ENCODE data around the gene TK2.
"Not testable (repeated sequence)": the region's sequence is repeated elsewhere in the genome, so short reads cannot be mapped to it uniquely, and the experiment has no call there.

The TK2 gene

DNA sequence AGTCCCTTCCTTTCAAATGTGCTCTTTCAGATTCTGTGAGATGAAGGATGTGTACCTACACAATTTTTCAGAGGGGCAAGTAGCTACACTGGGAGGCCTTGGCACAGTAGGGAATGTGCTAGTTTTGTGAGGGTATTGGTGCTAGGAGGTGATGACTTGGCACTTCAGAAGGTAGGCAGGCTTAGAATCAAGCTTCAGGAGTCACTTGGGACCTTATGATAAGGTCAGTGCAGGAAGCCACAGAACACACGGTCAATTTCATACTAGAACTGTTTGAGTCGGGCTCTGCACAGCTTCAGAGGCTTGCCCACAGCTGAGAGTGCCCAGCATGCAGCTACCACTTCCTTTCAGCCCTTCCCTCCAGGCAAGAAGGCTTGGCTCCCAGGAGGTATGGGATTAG, 22.4 kb upstream of the TK2 start:
- no peak for DNase-seq (ENCODE audit: low read depth)

GRCh38 chr16:66569827-66570405, 20.0 kb upstream of the TK2 start:
- no peak for DNase-seq (ENCODE audit: low read depth)

DNA sequence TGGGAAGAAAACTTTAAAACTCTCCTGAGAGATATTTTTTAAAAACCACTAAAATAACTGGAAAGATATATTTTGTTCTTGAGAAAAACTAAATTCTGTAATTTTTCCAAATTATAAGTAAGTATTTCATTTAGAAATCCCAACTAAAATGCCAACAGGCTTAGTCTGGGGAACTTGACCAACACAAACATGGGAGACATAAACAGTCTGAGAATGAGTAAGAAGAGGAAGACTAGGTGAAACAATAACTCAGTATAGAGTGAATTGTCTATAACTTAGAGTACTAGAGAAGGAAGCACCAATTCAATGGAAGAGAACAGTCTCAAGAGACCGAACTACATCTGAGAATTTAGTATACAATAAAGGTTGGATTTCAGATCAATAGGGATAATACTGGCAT, 19.2 kb upstream of the TK2 start:
- no peak for DNase-seq (ENCODE audit: low read depth)

- no peak for DNase-seq (ENCODE audit: low read depth)
Observed at GRCh38 chr16:66568355-66568754, 18.4 kb upstream of the TK2 start.

DNA sequence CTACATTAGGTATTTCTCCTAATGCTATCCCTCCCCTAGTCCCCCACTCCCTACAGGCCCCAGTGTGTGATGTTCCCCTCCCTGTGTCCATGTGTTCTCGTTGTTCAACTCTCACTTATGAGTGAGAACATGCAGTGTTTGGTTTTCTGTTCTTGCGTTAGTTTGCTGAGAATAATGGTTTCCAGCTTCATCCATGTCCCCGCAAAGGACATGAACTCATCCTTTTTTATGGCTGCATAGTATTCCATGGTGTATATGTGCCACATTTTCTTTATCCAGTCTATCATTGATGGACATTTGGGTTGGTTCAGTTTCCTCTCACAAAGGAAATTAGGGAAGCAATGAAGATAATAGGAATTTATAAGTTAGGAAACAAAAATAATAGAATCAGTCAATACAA, 17.3 kb upstream of the TK2 start:
- not testable (repeated sequence) for DNase-seq (ENCODE audit: low read depth)

- DNase-seq (ENCODE audit: low read depth) = no peak
Observed at GRCh38 chr16:66566051-66566901, 16.4 kb upstream of the TK2 start, which contains the start of gene CMTM1. TSS of gene CMTM1 (plus strand) at chr16:66566439. CDS start at chr16:66566514, 75 bp downstream.

GRCh38 chr16:66563574-66564334, 13.8 kb upstream of the TK2 start:
- DNase-seq (ENCODE audit: low read depth) = no peak

DNA sequence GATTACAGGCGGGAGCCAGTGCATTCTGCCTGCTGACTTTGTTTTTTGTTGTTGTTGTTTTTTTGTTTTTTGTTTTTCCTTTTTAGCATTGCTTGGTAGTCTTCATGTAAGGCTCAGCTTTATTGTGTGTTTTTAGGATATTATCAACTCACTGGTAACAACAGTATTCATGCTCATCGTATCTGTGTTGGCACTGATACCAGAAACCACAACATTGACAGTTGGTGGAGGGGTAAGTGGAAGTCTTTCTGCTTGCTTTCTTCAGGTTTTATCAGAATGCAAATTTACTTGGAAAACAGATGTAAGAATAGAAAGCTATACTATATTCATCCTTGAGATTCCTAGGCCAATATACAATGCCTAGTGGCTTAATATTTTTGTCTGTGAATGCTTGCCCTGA, 13.1 kb upstream of the TK2 start:
- no peak for DNase-seq (ENCODE audit: low read depth)

- no peak for DNase-seq (ENCODE audit: low read depth)
Observed at GRCh38 chr16:66562409-66562808, 12.5 kb upstream of the TK2 start.

DNA sequence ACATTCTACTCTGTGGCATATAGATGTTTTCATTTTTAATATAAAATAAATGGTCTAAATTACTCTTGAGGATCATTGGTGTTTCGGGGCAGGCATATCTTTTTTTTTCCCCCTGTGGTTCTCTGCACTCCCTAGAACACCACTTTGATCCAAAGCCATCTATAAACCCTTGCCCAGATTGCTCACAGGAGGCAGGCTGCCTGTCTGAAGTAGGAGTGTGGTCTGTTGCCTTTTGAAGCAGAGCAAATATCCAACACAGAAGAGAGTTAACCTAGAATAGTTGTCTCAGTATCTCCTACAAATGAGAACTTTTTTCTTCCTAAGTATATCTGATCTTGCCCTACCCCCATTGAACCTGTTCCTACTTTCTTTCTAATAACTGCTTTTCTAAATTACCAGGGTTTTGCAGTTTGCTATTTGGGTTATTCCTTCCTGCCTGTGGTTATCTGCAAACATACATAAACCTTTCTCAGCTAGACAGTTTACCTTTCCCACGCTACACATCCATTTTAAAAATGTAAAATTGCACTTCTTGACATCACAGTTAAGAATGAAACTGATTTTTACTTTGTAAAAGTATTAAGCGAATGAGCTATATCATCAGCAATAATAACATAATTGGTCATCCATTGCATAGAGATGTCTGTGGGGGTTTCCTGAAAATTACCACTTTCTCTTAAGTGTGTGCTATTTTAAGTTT, 11.6 kb upstream of the TK2 start:
- DNase-seq (ENCODE audit: low read depth) = no peak

- DNase-seq (ENCODE audit: low read depth) = no peak
Observed at GRCh38 chr16:66560107-66560506, 10.2 kb upstream of the TK2 start.

DNA sequence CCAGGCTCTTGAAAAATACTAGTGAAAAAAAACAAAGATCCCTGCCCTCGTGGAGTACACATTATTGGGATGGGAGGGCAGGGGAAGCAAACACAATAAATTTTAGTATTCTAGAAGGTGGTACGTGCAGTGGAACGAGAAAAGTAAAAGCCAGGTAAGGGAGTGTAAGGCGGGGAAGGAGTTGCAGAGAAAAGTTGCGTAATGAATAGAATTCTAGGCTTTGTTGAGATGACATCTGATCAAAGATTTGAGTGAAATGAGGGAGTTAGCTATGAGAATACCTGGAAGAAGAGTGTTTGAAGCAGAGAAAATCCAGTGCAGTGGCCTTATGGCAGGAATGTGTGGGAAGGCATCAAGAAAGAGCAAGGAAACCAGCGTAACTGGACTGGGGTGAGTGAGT, 4.6 kb upstream of the TK2 start:
- no peak for DNase-seq (ENCODE audit: low read depth)

GRCh38 chr16:66554021-66554420, 4.1 kb upstream of the TK2 start:
- no peak for DNase-seq (ENCODE audit: low read depth)

GRCh38 chr16:66553223-66553622, 3.3 kb upstream of the TK2 start:
- no peak for DNase-seq (ENCODE audit: low read depth)

DNA sequence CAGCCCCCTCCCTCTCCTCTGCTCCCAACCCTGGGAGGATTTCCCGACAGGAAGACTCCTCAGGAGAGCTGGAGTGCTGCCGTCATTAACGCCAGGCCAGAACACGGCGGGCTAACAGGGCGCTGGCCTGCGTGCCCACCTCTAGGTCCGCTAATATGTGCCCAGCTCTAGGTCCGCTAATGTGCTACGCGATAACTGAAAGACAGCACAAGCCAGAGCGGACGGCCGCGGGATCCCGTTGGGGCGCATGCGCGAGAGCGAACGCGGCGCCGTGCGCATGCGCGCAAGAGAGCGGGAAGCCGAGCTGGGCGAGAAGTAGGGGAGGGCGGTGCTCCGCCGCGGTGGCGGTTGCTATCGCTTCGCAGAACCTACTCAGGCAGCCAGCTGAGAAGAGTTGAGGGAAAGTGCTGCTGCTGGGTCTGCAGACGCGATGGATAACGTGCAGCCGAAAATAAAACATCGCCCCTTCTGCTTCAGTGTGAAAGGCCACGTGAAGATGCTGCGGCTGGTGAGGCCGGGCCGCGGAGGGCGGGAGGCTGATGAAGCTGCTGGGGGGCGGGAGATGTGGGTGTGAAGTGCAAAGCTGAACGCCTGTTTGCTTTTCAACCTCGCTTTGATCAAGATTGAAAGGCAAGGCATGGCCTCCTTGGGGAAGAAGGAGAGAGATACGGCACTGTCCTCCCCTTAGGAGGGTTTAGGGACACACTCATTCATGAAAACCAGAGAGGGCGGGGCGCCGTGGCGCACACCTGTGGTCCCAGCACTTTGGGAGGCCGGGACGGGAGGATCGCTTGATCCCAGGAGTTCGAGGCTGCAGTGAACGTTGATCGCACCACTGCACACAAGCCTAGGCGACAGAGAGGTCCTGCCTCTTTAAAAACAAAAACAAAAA, 2.6 kb upstream of the TK2 start, which contains the start of gene CKLF:
TSS of gene CKLF (plus strand) at position 291 of the 892 bp plus-strand sequence. CDS start at position 431, 140 bp downstream.
- peak; percentile 85 for DNase-seq (ENCODE audit: low read depth)

- no peak for DNase-seq (ENCODE audit: low read depth)
Observed at GRCh38 chr16:66551788-66552285, 1.9 kb upstream of the TK2 start.

GRCh38 chr16:66551348-66551759, 1.4 kb upstream of the TK2 start:
- DNase-seq (ENCODE audit: low read depth) = peak; percentile 46

DNA sequence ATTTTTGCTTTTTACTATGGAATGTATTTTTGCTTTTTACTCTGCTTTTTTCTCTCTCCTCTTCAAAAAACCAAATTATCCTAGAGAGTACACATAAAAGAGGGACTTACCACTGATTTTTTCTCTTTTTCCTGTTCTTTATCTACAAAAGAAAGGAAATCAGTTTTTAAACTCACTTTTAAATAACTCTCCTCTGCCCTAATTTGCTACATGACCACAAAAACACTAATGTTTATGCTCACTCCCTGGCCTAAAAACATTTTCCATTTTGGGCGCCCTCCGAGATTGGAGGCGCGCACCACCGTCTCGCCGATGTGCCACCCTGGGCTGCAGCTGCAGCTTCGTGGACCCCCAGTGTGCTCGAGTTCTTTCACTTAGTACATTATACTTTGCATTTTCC, 1.1 kb downstream of the TK2 start:
- no peak for DNase-seq (ENCODE audit: low read depth)

- DNase-seq (ENCODE audit: low read depth) = no peak
Observed at GRCh38 chr16:66548068-66548467, 1.9 kb downstream of the TK2 start.

DNA sequence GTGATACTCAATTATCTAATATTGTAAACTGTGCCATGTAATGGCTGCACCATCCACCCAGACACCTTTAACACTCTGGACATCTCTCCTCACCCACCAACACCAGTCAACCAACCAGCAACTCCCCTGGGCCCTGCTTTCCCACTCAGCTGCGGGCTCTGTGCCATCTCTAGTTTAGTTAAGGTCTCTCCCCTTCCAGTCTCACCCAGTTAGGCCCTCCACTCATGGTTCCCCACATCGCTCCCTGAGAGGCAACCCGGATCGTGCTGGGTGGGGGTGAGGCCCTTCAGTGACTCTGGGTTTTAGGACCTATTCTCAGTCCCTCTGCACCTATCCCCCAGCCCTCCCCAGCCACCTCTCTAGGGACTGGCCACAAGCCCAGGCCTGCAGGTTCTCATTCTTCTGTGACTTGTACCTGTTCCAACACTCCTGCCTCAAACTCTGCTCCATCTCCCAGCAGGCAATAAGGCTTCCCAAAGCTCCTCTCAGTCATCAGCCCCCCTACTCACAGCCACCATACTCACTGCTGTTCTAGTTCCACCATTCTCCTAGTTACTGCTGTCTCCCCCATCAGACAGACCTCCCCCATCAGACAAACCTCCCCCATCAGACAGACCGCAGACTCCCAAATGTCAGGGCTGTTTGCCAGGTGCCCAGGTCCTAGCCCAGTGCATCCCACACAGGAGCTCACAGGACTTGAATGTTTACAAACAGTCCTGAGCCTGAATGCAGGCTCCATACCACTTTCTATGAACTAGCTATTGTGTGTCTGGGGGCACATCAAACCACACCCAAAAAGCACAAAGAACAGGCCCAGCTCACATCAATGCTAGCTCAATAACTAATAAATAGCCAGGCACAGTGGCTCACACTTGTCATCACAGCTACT, 2.6 kb downstream of the TK2 start:
- no peak for DNase-seq (ENCODE audit: low read depth)

All from activated T-cell treated with anti-CD3 and anti-CD28 coated beads for 24 hours (primary cell).